Activated CD8-positive, alpha-beta T cell treated with anti-CD3 and anti-CD28 coated beads for 36 hours (primary cell): Measurements from ENCODE around the gene IL31. TPM values are rescaled to one million over a fixed set of nuclear protein-coding genes. Genes with fewer than 3 reads are reported as not detected.

Source experiments
- ATAC-seq: fragments of 200-7000 bp; cut with Tn5 transposase; one replicate; pipeline ENCODE4 v1.10.0; 2021; ENCODE audit warnings: mild to moderate bottlenecking, moderate library complexity
- CTCF ChIA-PET: fragments of 350-600 bp; sonication (Branson Sonifier 250); formaldehyde crosslinking; loops from one replicate; lab custom pipeline; 2021; ENCODE audit warnings: antibody characterized with exemption; lab: Charles Lee
- POLR2A ChIA-PET: fragments of 350-600 bp; sonication (Branson Sonifier 250); formaldehyde crosslinking; loops from one replicate; lab custom pipeline; 2021; ENCODE audit warnings: antibody characterized with exemption; lab: Charles Lee
- DNase-seq: peaks from one replicate; pipeline ENCODE4 v3.0.0-alpha.2; 2020
- H3K27ac Mint-ChIP-seq: one replicate; pipeline ENCODE4 v1.8.0; 2021; ENCODE audit warnings: mild to moderate bottlenecking, mixed read lengths
- H3K27me3 Mint-ChIP-seq: one replicate; pipeline ENCODE4 v1.8.0; 2021; ENCODE audit warnings: mixed read lengths
- H3K36me3 Mint-ChIP-seq: one replicate; pipeline ENCODE4 v1.8.0; 2021; ENCODE audit warnings: low read depth, mixed read lengths
- H3K4me1 Mint-ChIP-seq: one replicate; pipeline ENCODE4 v1.8.0; 2021; ENCODE audit warnings: low read depth, mixed read lengths
- H3K4me3 Mint-ChIP-seq: one replicate; pipeline ENCODE4 v1.8.0; 2021; ENCODE audit warnings: mild to moderate bottlenecking, moderate library complexity, mixed read lengths
- H3K9me3 Mint-ChIP-seq: one replicate; pipeline ENCODE4 v1.8.0; 2021; ENCODE audit warnings: mixed read lengths
- intact Hi-C: fragments of 100-400 bp; cut with micrococcal nuclease; formaldehyde crosslinking; loops from one replicate; pipeline ENCODE4 v1.10.0; 2022
- total RNA-seq, 2 experiments: library from RNA; stranded (reverse); gene quantifications; one replicate each; pipeline ENCODE4 v1.2.3, GENCODE V29; 2021
- TF ChIP-seq, protein P1 (sequence below): fragments of 200-600 bp; IDR thresholded peaks from one replicate; pipeline ENCODE4 v1.8.0; 2022; ENCODE audit warnings: antibody characterized with exemption, mild to moderate bottlenecking

IL31 gene
- total RNA-seq, 2 experiments from 2014 or later: not detected

GRCh38 chr12:122139941-122140340 is 34.1 kb downstream of the IL31 start:
- ChIA-PET POLR2A (no interaction called here), CTCF (interaction anchor here (1.0 kb wide), 1 partner anchor 85 kb away, joined by 3 read pairs; no protein-coding TSS in a partner anchor)
- Mint-ChIP-seq H3K4me3 (no peak overlapping the region), H3K36me3 (peaks cover 8% of the 10 kb centered on the region), H3K9me3 (no peaks in the 10 kb centered on the region), H3K27me3 (no peaks in the 10 kb centered on the region), H3K27ac (no peak overlapping the region), H3K4me1 (no peaks in the 10 kb centered on the region)
- DNase-seq (no peak), ATAC-seq (no peak)
- TF ChIP-seq, protein P1, sequence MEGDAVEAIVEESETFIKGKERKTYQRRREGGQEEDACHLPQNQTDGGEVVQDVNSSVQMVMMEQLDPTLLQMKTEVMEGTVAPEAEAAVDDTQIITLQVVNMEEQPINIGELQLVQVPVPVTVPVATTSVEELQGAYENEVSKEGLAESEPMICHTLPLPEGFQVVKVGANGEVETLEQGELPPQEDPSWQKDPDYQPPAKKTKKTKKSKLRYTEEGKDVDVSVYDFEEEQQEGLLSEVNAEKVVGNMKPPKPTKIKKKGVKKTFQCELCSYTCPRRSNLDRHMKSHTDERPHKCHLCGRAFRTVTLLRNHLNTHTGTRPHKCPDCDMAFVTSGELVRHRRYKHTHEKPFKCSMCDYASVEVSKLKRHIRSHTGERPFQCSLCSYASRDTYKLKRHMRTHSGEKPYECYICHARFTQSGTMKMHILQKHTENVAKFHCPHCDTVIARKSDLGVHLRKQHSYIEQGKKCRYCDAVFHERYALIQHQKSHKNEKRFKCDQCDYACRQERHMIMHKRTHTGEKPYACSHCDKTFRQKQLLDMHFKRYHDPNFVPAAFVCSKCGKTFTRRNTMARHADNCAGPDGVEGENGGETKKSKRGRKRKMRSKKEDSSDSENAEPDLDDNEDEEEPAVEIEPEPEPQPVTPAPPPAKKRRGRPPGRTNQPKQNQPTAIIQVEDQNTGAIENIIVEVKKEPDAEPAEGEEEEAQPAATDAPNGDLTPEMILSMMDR: no peak
- intact Hi-C loops: loop anchor here (10.0 kb wide), 1 partner anchor 45 kb away; the partner anchor contains the start of gene LRRC43

DNA sequence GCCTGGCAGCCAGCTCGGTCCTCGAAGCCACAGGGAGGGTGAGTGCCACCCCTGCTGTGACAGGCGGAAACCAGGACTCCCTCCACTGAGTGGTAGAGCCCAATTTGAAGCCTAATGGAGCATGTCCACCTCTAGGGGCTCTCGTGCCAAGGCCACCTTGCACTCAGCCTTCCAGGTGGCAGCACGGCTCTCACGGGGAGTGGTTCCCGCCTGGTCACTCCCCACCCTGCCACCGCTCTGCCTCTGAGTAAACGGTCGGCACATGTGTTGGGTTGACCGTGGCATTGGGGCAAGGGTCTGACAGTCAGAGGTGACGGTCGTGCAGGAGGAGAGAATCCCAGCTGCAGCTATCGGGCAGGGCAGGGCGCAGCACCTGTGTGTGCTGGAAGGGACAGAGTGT is 34.8 kb downstream of the IL31 start:
- no peaks in the 10 kb centered on the region for H3K4me1 Mint-ChIP-seq
- ChIA-PET CTCF (interaction anchor here (1.0 to 1.7 kb wide), 2 partner anchors 16 to 85 kb away, joined by 3 to 5 read pairs; no protein-coding TSS in a partner anchor), POLR2A (no interaction called here)
- H3K4me3 Mint-ChIP-seq: no peak overlapping the region
- DNase-seq (no peak), ATAC-seq (no peak)
- TF ChIP-seq, protein P1: no peak
- peaks cover 9% of the 10 kb centered on the region for H3K36me3 Mint-ChIP-seq
- no peaks in the 10 kb centered on the region for H3K27me3 Mint-ChIP-seq
- H3K9me3 Mint-ChIP-seq: no peaks in the 10 kb centered on the region
- intact Hi-C loops: loop anchor here (10.0 kb wide), 1 partner anchor 46 kb away; the partner anchor contains the start of gene LRRC43
- no peak overlapping the region for H3K27ac Mint-ChIP-seq

DNA sequence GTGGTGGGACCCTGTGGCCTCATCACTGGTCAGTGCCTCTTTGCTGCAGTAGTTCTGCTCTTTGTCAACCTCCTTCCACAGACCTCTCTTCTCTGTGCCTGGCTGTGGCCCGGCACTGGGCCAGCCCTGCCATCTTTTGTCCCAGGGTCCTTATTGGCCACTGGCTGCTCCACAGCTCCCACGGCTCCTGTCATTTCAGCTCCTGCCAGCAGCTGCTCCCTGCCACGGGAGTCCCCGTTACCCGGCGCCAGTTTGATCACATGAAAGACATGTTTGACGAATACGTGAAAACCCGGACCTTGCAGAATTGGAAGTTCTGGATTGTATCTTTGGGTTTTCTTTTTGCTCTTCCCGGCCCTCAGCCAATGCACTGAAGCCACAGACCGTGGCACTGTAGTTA is 35.4 kb downstream of the IL31 start:
- H3K27me3 Mint-ChIP-seq: no peaks in the 10 kb centered on the region
- POLR2A ChIA-PET: no interaction called here
- ATAC-seq (no peak), DNase-seq (no peak)
- no peaks in the 10 kb centered on the region for H3K9me3 Mint-ChIP-seq
- CTCF ChIA-PET: interaction anchor here (1.0 to 1.7 kb wide), 3 partner anchors 15 to 84 kb away, joined by 3 to 5 read pairs (median 3); no protein-coding TSS in a partner anchor
- peaks cover 14% of the 10 kb centered on the region for H3K36me3 Mint-ChIP-seq
- intact Hi-C loops: loop anchor here (10.0 kb wide), 1 partner anchor 46 kb away; the partner anchor contains the start of gene LRRC43
- H3K27ac Mint-ChIP-seq: no peak overlapping the region
- no peaks in the 10 kb centered on the region for H3K4me1 Mint-ChIP-seq
- no peak overlapping the region for H3K4me3 Mint-ChIP-seq
- TF ChIP-seq, protein P1: no peak

GRCh38 chr12:122138181-122138580 is 35.8 kb downstream of the IL31 start:
- Mint-ChIP-seq H3K27me3 (no peaks in the 10 kb centered on the region), H3K4me1 (no peaks in the 10 kb centered on the region), H3K36me3 (peaks cover 14% of the 10 kb centered on the region), H3K9me3 (no peaks in the 10 kb centered on the region), H3K27ac (no peak overlapping the region), H3K4me3 (no peak overlapping the region)
- DNase-seq (no peak), ATAC-seq (no peak)
- TF ChIP-seq, protein P1: no peak
- intact Hi-C loops: loop anchor here (10.0 kb wide), 1 partner anchor 47 kb away; the partner anchor contains the start of gene LRRC43
- CTCF ChIA-PET: interaction anchor here (1.0 to 1.7 kb wide), 3 partner anchors 15 to 84 kb away, joined by 3 to 5 read pairs (median 3); no protein-coding TSS in a partner anchor
- POLR2A ChIA-PET: no interaction called here

GRCh38 chr12:122137681-122138080 is 36.3 kb downstream of the IL31 start:
- Mint-ChIP-seq H3K36me3 (peaks cover 14% of the 10 kb centered on the region), H3K9me3 (no peaks in the 10 kb centered on the region), H3K27ac (no peak overlapping the region), H3K4me3 (no peak overlapping the region), H3K27me3 (no peaks in the 10 kb centered on the region), H3K4me1 (no peaks in the 10 kb centered on the region)
- no peak for DNase-seq
- POLR2A ChIA-PET: no interaction called here
- CTCF ChIA-PET: interaction anchor here (1.0 to 1.7 kb wide), 3 partner anchors 14 to 83 kb away, joined by 3 to 5 read pairs (median 3); no protein-coding TSS in a partner anchor
- ATAC-seq: peak; percentile 49
- intact Hi-C loops: loop anchor here (10.0 kb wide), 1 partner anchor 47 kb away; the partner anchor contains the start of gene LRRC43
- TF ChIP-seq, protein P1: no peak
